SK-N-SH (cell line): Measurements from ENCODE around the gene UCP1. TPM values are rescaled to one million over a fixed set of nuclear protein-coding genes. Genes with fewer than 3 reads are reported as not detected.

ENCODE experiments used
- CTCF ChIA-PET: fragments of 300-600, 350-600 bp; formaldehyde crosslinking; extraction: SDS; loops from one replicate; lab custom pipeline; 2021; lab: Yijun Ruan, JAX
- POLR2A ChIA-PET: fragments of 350-600 bp; sonication (Branson Sonifier 250); formaldehyde crosslinking; extraction: SDS; loops from one replicate; lab custom pipeline; 2020; ENCODE audit warnings: antibody characterized with exemption, inconsistent platforms; lab: Yijun Ruan, JAX
- DNase-seq: peaks from one replicate; pipeline ENCODE4 v3.0.0; 2012
- H2AFZ ChIP-seq: fragments of 200-600 bp; sonication (generic); 2 replicates; pipeline ENCODE4 v1.8.1; 2016; ENCODE audit warnings: antibody characterized with exemption, mild to moderate bottlenecking, low read depth
- H3F3A ChIP-seq: fragments of 200-600 bp; sonication (generic); replicated peaks from 2 replicates; pipeline ENCODE3; 2016; ENCODE audit warnings: antibody characterized with exemption, mild to moderate bottlenecking; ENCODE audit not compliant: insufficient read depth
- H3K27ac ChIP-seq, 2 experiments: fragments of 200-500 bp in 1 of 2; fragments of 200-600 bp in 1 of 2; sonication (Bioruptor generic) in 1 of 2; sonication (generic), shearing (Covaris generic) in 1 of 2; 2 replicates each; pipeline versions ENCODE4 v1.5.1 to v1.6.1; 2014 to 2016; ENCODE audit warnings: low read depth in 2 of 2, inconsistent platforms in 1 of 2, low read length in 1 of 2, mild to moderate bottlenecking in 1 of 2, mixed read lengths in 1 of 2
- H3K27me3 ChIP-seq: fragments of 200-600 bp; sonication (generic), shearing (Covaris generic); 2 replicates; pipeline ENCODE4 v1.6.1; 2016; ENCODE audit warnings: mixed run types; ENCODE audit not compliant: insufficient read depth
- H3K36me3 ChIP-seq, 2 experiments: fragments of 200-500 bp in 1 of 2; fragments of 200-600 bp in 1 of 2; sonication (Bioruptor generic) in 1 of 2; sonication (generic) in 1 of 2; replicated peaks in 1 of 2; 2 replicates each; pipeline versions ENCODE3 to v1.5.1; 2014 to 2016; ENCODE audit warnings: low read length in 1 of 2, mild to moderate bottlenecking in 1 of 2; ENCODE audit not compliant: insufficient read depth in 2 of 2, control insufficient read depth in 1 of 2
- H3K4me1 ChIP-seq, 2 experiments: fragments of 200-500 bp in 1 of 2; fragments of 200-600 bp in 1 of 2; sonication (Bioruptor generic) in 1 of 2; sonication (generic), shearing (Covaris generic) in 1 of 2; 2 replicates each; pipeline versions ENCODE4 v1.5.1 to v1.6.1; 2014 to 2016; ENCODE audit warnings: low read depth in 1 of 2, low read length in 1 of 2, mixed run types in 1 of 2; ENCODE audit not compliant: insufficient read depth in 2 of 2, control insufficient read depth in 1 of 2
- H3K4me2 ChIP-seq: fragments of 200-600 bp; sonication (generic), shearing (Covaris generic); 2 replicates; pipeline ENCODE4 v1.6.1; 2017; ENCODE audit warnings: mixed run types
- H3K4me3 ChIP-seq, 2 experiments: fragments of 200-500 bp in 1 of 2; fragments of 200-600 bp in 1 of 2; sonication (Bioruptor generic) in 1 of 2; sonication (generic), shearing (Covaris generic) in 1 of 2; 2 replicates each; pipeline versions ENCODE4 v1.5.1 to v1.8.1; 2014 to 2016; ENCODE audit warnings: low read depth in 2 of 2, inconsistent platforms in 1 of 2, low read length in 1 of 2, mild to moderate bottlenecking in 1 of 2, mixed read lengths in 1 of 2, moderate library complexity in 1 of 2
- H3K79me2 ChIP-seq: fragments of 200-600 bp; sonication (generic); 2 replicates; pipeline ENCODE4 v1.8.1; 2017; ENCODE audit warnings: mild to moderate bottlenecking; ENCODE audit not compliant: insufficient read depth
- H3K9ac ChIP-seq: fragments of 200-600 bp; sonication (generic); 2 replicates; pipeline ENCODE4 v1.6.1; 2017; ENCODE audit warnings: mixed run types
- H3K9me2 ChIP-seq: fragments of 200-600 bp; sonication (generic); 2 replicates; pipeline ENCODE4 v1.6.1; 2017; ENCODE audit warnings: mixed run types
- H3K9me3 ChIP-seq: fragments of 200-600 bp; sonication (generic); 2 replicates; pipeline ENCODE4 v1.6.1; 2017; ENCODE audit warnings: mixed run types, mild to moderate bottlenecking, moderate library complexity
- H4K20me1 ChIP-seq: fragments of 200-600 bp; sonication (generic); 2 replicates; pipeline ENCODE4 v1.6.1; 2017; ENCODE audit warnings: mild to moderate bottlenecking, mixed run types; ENCODE audit not compliant: insufficient read depth
- CHD2 ChIP-seq: fragments of 150-350 bp; IDR thresholded peaks from 2 replicates; pipeline ENCODE4 v1.6.1; 2018; ENCODE audit warnings: low read length; ENCODE audit not compliant: partially characterized antibody
- EP300 ChIP-seq, 2 experiments: IDR thresholded peaks; 2 replicates each; pipeline versions ENCODE4 v1.4.0 to v1.6.1; 2012; ENCODE audit warnings: borderline replicate concordance in 1 of 2, low read depth in 1 of 2, low read length in 1 of 2
- EZH2phosphoT487 ChIP-seq: fragments of 200-600 bp; sonication (generic); IDR thresholded peaks from 2 replicates; pipeline ENCODE4 v1.6.1; 2017; ENCODE audit warnings: low read depth, mixed run types, mild to moderate bottlenecking, antibody characterized with exemption, moderate library complexity, borderline replicate concordance
- FOSL2 ChIP-seq: IDR thresholded peaks from 2 replicates; pipeline ENCODE4 v1.4.0; 2012; ENCODE audit warnings: low read depth, mild to moderate bottlenecking, moderate library complexity, borderline replicate concordance
- FOXM1 ChIP-seq: IDR thresholded peaks from 2 replicates; pipeline ENCODE4 v1.4.0; 2012; ENCODE audit warnings: low read depth, mild to moderate bottlenecking
- GABPA ChIP-seq: IDR thresholded peaks from 2 replicates; pipeline ENCODE4 v1.4.0; 2012; ENCODE audit warnings: low read depth, mild to moderate bottlenecking
- GATA2 ChIP-seq: sonication (generic); formaldehyde crosslinking; IDR thresholded peaks from 2 replicates; pipeline ENCODE4 v1.5.0; 2020; ENCODE audit warnings: mild to moderate bottlenecking, missing genetic modification reagents
- JUND ChIP-seq: IDR thresholded peaks from 2 replicates; pipeline ENCODE4 v1.4.0; 2012
- MEF2A ChIP-seq: IDR thresholded peaks from 2 replicates; pipeline ENCODE4 v1.4.0; 2012; ENCODE audit warnings: low read depth, borderline replicate concordance
- MXI1 ChIP-seq: IDR thresholded peaks from 2 replicates; pipeline ENCODE4 v1.6.1; 2012; ENCODE audit warnings: mild to moderate bottlenecking, low read depth, low read length, improper control_type of control experiment
- NRF1 ChIP-seq: IDR thresholded peaks from 2 replicates; pipeline ENCODE4 v1.6.1; 2012; ENCODE audit warnings: low read depth, mild to moderate bottlenecking, low read length
- RCOR1 ChIP-seq: fragments of 150-350 bp; IDR thresholded peaks from 2 replicates; pipeline ENCODE4 v1.6.1; 2017; ENCODE audit warnings: antibody characterized with exemption, low read length
- RXRA ChIP-seq: IDR thresholded peaks from 2 replicates; pipeline ENCODE4 v1.4.0; 2012; ENCODE audit warnings: low read depth, mild to moderate bottlenecking, borderline replicate concordance
- SIN3A ChIP-seq: IDR thresholded peaks from 2 replicates; pipeline ENCODE4 v1.6.1; 2012; ENCODE audit warnings: low read depth, mild to moderate bottlenecking, low read length, moderate library complexity, borderline replicate concordance
- SMC3 ChIP-seq: IDR thresholded peaks from 2 replicates; pipeline ENCODE4 v1.6.1; 2012; ENCODE audit warnings: low read depth, low read length, improper control_type of control experiment
- TAF1 ChIP-seq: IDR thresholded peaks from 2 replicates; pipeline ENCODE4 v1.6.1; 2012; ENCODE audit warnings: low read depth, mild to moderate bottlenecking, low read length, moderate library complexity, borderline replicate concordance
- TCF12 ChIP-seq: IDR thresholded peaks from 2 replicates; pipeline ENCODE4 v1.4.0; 2012
- TEAD4 ChIP-seq: IDR thresholded peaks from 2 replicates; pipeline ENCODE4 v1.4.0; 2012; ENCODE audit warnings: mild to moderate bottlenecking, borderline replicate concordance; ENCODE audit not compliant: insufficient read depth
- YY1 ChIP-seq: IDR thresholded peaks from 2 replicates; pipeline ENCODE4 v1.4.0; 2012; ENCODE audit warnings: low read depth, mild to moderate bottlenecking
- WGBS: methylation state at CpG from one replicate; pipeline ENCODE4 v1.1.6; 2017; ENCODE audit warnings: low lambda C conversion rate; 5-methylcytosine and 5-hydroxymethylcytosine counted together
- polyA plus RNA-seq, 3 experiments: library from polyadenylated mRNA; depleted of rRNA; stranded (reverse); fragments of >200 nt; gene quantifications; 2 replicates each; pipeline ENCODE4 v1.2.3, GENCODE V29; 2012
- TF ChIP-seq, protein P1 (sequence below): IDR thresholded peaks from 2 replicates; pipeline ENCODE4 v1.4.0; 2012; ENCODE audit warnings: low read depth
- TF ChIP-seq, protein P2 (sequence below): IDR thresholded peaks from 2 replicates; pipeline ENCODE4 v1.6.1; 2012; ENCODE audit warnings: mild to moderate bottlenecking, low read depth, low read length, moderate library complexity
- TF ChIP-seq, protein P3 (sequence below): fragments of 150-350 bp; IDR thresholded peaks from 2 replicates; pipeline ENCODE4 v1.6.1; 2016; ENCODE audit warnings: mild to moderate bottlenecking, low read depth, low read length

Gene UCP1
- polyA plus RNA-seq, 1 of the 3 experiments (the other 2 are of a cell fraction): not detected

DNA sequence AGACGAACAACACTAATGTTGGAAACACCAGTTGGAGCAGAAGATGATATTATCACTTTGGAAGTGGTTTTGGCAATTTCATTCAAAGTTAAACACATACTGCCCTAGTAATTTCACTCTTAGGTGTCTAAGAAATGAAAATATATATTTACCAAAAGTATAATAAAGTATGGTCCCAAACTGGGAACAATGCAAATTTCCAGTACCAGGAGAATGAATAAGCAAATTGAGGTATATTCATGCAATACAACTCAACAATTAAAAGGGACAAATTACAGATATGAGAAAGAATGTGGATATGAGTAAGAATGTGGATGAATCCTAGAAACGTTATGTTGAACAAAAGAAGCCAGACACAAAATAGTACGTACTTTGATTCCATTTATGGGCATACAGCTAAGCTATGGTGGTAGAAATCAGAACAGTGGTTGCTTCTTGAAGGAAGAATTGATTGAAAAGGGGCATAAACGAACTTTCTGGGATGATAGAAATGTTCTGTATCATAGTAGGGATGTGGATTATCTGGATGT lies 34.7 kb downstream of the UCP1 start:
- H3K4me2 ChIP-seq: no peak overlapping the region
- no peak overlapping the region for H2AFZ ChIP-seq
- DNase-seq: no peak
- WGBS: 69% methylated on average over 4 of the region's 4 CpGs
- H3K9me2 ChIP-seq: no peaks in the 10 kb centered on the region
- H3K9me3 ChIP-seq: no peaks in the 10 kb centered on the region
- CTCF ChIA-PET: interaction anchor here (1.6 kb wide), 1 partner anchor 317 kb away, joined by 4 read pairs; no protein-coding TSS in a partner anchor
- peaks cover 0 to 3% of the 10 kb centered on the region in 2 experiments; a peak in 2 of 4 replicates for H3K4me1 ChIP-seq
- H3K9ac ChIP-seq: no peak overlapping the region
- H3K79me2 ChIP-seq: no peaks in the 10 kb centered on the region
- no peaks in the 10 kb centered on the region for H4K20me1 ChIP-seq
- H3F3A ChIP-seq: no peaks in the 10 kb centered on the region
- POLR2A ChIA-PET: no interaction called here
- H3K36me3 ChIP-seq: peaks cover 48 to 61% of the 10 kb centered on the region in 2 experiments
- H3K27ac ChIP-seq: peak overlapping the region in 1 of 2 experiments; percentile 44; a peak in 2 of 4 replicates
- H3K4me3 ChIP-seq: no peak overlapping the region
- no peak for TF ChIP-seq MXI1
- no peak for TF ChIP-seq JUND
- TF ChIP-seq, protein P1, sequence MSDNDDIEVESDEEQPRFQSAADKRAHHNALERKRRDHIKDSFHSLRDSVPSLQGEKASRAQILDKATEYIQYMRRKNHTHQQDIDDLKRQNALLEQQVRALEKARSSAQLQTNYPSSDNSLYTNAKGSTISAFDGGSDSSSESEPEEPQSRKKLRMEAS: no peak
- TF ChIP-seq GABPA: no peak
- no peak for TF ChIP-seq CHD2
- TF ChIP-seq NRF1: no peak
- no peak for TF ChIP-seq FOXM1
- TF ChIP-seq RXRA: no peak
- H3K27me3 ChIP-seq: no peaks in the 10 kb centered on the region

DNA sequence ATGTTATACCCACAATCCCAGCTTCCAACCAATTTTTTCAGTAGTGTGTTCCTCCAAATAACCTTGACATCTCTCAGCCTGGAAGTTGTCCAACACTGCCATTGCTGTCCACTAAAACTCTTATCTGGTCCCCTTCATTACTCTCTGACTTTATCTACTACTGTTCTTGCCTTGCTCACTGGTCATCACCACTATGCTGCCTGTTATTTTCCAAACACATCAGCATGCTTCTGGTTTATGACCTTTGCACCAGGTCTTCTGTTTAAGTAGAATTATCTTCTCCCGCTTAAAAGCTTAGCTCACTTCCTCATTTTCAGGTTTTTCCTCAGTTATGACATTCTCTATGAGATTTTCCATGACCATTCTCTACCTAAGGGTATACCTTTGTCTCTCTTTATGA lies 39.3 kb downstream of the UCP1 start:
- DNase-seq: peak; percentile 43
- ChIA-PET POLR2A (no interaction called here), CTCF (no interaction called here)
- peaks cover 36% of the 10 kb centered on the region for H3K79me2 ChIP-seq
- no peaks in the 10 kb centered on the region for H3K9me2 ChIP-seq
- 78% methylated on average over 1 of the region's 1 CpG for WGBS
- H3K9ac ChIP-seq: no peak overlapping the region
- H3K36me3 ChIP-seq: peaks cover 57 to 58% of the 10 kb centered on the region in 2 experiments
- H3K27me3 ChIP-seq: no peaks in the 10 kb centered on the region
- H3K9me3 ChIP-seq: 0 out of 2 replicates have a peak, but pooled peaks cover 4% of the 10 kb centered on the region
- H3K4me2 ChIP-seq: no peak overlapping the region
- H4K20me1 ChIP-seq: no peaks in the 10 kb centered on the region
- H2AFZ ChIP-seq: no peak overlapping the region
- H3K4me1 ChIP-seq: peaks cover 9 to 13% of the 10 kb centered on the region in 2 experiments; a peak in 3 of 4 replicates
- H3K4me3 ChIP-seq: no peak overlapping the region
- no peaks in the 10 kb centered on the region for H3F3A ChIP-seq
- H3K27ac ChIP-seq: peak overlapping the region in 1 of 2 experiments; percentile 90; a peak in 2 of 4 replicates
- TF ChIP-seq, protein P2, sequence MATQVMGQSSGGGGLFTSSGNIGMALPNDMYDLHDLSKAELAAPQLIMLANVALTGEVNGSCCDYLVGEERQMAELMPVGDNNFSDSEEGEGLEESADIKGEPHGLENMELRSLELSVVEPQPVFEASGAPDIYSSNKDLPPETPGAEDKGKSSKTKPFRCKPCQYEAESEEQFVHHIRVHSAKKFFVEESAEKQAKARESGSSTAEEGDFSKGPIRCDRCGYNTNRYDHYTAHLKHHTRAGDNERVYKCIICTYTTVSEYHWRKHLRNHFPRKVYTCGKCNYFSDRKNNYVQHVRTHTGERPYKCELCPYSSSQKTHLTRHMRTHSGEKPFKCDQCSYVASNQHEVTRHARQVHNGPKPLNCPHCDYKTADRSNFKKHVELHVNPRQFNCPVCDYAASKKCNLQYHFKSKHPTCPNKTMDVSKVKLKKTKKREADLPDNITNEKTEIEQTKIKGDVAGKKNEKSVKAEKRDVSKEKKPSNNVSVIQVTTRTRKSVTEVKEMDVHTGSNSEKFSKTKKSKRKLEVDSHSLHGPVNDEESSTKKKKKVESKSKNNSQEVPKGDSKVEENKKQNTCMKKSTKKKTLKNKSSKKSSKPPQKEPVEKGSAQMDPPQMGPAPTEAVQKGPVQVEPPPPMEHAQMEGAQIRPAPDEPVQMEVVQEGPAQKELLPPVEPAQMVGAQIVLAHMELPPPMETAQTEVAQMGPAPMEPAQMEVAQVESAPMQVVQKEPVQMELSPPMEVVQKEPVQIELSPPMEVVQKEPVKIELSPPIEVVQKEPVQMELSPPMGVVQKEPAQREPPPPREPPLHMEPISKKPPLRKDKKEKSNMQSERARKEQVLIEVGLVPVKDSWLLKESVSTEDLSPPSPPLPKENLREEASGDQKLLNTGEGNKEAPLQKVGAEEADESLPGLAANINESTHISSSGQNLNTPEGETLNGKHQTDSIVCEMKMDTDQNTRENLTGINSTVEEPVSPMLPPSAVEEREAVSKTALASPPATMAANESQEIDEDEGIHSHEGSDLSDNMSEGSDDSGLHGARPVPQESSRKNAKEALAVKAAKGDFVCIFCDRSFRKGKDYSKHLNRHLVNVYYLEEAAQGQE: no peak
- TF ChIP-seq SIN3A: no peak
- TF ChIP-seq MEF2A: no peak
- TF ChIP-seq EZH2phosphoT487: no peak
- no peak for TF ChIP-seq FOXM1
- peak; percentile 36 for TF ChIP-seq MXI1
- TF ChIP-seq SMC3: no peak
- TF ChIP-seq FOSL2: no peak
- no peak for TF ChIP-seq GABPA
- TF ChIP-seq JUND: no peak
- TF ChIP-seq TEAD4: no peak
- TF ChIP-seq, protein P3, sequence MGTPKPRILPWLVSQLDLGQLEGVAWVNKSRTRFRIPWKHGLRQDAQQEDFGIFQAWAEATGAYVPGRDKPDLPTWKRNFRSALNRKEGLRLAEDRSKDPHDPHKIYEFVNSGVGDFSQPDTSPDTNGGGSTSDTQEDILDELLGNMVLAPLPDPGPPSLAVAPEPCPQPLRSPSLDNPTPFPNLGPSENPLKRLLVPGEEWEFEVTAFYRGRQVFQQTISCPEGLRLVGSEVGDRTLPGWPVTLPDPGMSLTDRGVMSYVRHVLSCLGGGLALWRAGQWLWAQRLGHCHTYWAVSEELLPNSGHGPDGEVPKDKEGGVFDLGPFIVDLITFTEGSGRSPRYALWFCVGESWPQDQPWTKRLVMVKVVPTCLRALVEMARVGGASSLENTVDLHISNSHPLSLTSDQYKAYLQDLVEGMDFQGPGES: no peak
- TF ChIP-seq EP300 (IDR thresholded peaks at IDR 0.05; ENCODE audit: borderline replicate concordance in 1 of 2, low read depth in 1 of 2, low read length in 1 of 2): peak in 1 of 2 experiments; percentile 30; a peak in 2 of 4 replicates
- TF ChIP-seq RXRA: no peak
- TF ChIP-seq NRF1: no peak
- no peak for TF ChIP-seq YY1
- peak; percentile 34; the same call in 1 of the 2 replicates for TF ChIP-seq RCOR1
- no peak for TF ChIP-seq TCF12
- TF ChIP-seq GATA2 (CRISPR knock-in tag): peak; percentile 70
- TF ChIP-seq, protein P1: no peak
- no peak for TF ChIP-seq TAF1
